NOMO-1 treated with DMSO at 0.1 percent for 48 hours (cell line): ENCODE measurements around the gene G3BP2.
A peak's percentile ranks its signal among the peaks of the same experiment; 100 is the strongest.
"Not testable (repeated sequence)": the region's sequence is repeated elsewhere in the genome, so short reads cannot be mapped to it uniquely, and the experiment has no call there.

ENCODE experiments used
- DNase-seq: peaks from one replicate; lab custom pipeline; 2025; ENCODE audit not compliant: unreplicated experiment; lab: John Stamatoyannopoulos, UW

Gene G3BP2

GRCh38 chr4:75673027-75673958 lies at the start of gene G3BP2:
Gene G3BP2, minus strand, starts transcription at chr4:75673411. Its CDS starts 11,386 bp downstream, at chr4:75662025.
- DNase-seq, result peak; percentile 98

GRCh38 chr4:75722417-75722816 lies 49.2 kb upstream of the G3BP2 start:
- DNase-seq, result no peak

- no peak for DNase-seq
These were observed 45.3 kb upstream of the G3BP2 start for GRCh38 chr4:75718529-75718928.

- DNase-seq, result no peak
These were observed 44.2 kb upstream of the G3BP2 start for GRCh38 chr4:75717408-75717807.

GRCh38 chr4:75716054-75716453 lies 42.8 kb upstream of the G3BP2 start:
- DNase-seq, result not testable (repeated sequence)

- no peak for DNase-seq
These were observed 42.0 kb upstream of the G3BP2 start for GRCh38 chr4:75715105-75715799.

- no peak for DNase-seq
These were observed 41.5 kb upstream of the G3BP2 start for GRCh38 chr4:75714704-75715103.

- no peak for DNase-seq
These were observed 40.8 kb upstream of the G3BP2 start for GRCh38 chr4:75714011-75714410.

GRCh38 chr4:75710246-75710645 lies 37.0 kb upstream of the G3BP2 start:
- peak; percentile 31 for DNase-seq

- DNase-seq, result no peak
These were observed 35.0 kb upstream of the G3BP2 start for GRCh38 chr4:75708218-75708691.

- DNase-seq, result no peak
These were observed 32.2 kb upstream of the G3BP2 start for GRCh38 chr4:75705198-75705977.

GRCh38 chr4:75702919-75703411 lies 29.8 kb upstream of the G3BP2 start:
- DNase-seq, result no peak

- DNase-seq, result no peak
These were observed 26.1 kb upstream of the G3BP2 start for GRCh38 chr4:75699299-75699698.

GRCh38 chr4:75698963-75699228 lies 25.7 kb upstream of the G3BP2 start:
- DNase-seq, result no peak

- DNase-seq, result peak; percentile 87
These were observed 25.2 kb upstream of the G3BP2 start for GRCh38 chr4:75698162-75698962.

GRCh38 chr4:75696581-75696980 lies 23.4 kb upstream of the G3BP2 start:
- no peak for DNase-seq

- no peak for DNase-seq
These were observed 22.9 kb upstream of the G3BP2 start for GRCh38 chr4:75696071-75696470.

GRCh38 chr4:75692066-75692465 lies 18.9 kb upstream of the G3BP2 start:
- DNase-seq, result not testable (repeated sequence)

- DNase-seq, result not testable (repeated sequence)
These were observed 13.9 kb upstream of the G3BP2 start for GRCh38 chr4:75687125-75687524.

GRCh38 chr4:75686346-75686745 lies 13.1 kb upstream of the G3BP2 start:
- no peak for DNase-seq
